ACHN (cell line): ENCODE results near the gene GLDN.

Experiments
- DNase-seq: peaks from one replicate; pipeline ENCODE4 v3.0.0-alpha.2; 2015
- in situ Hi-C: cut with HindIII; loops from 2 replicates; pipeline ENCODE4 v1.10.0; 2017; ENCODE audit warnings: low sequenced_read_pairs, low pct_ligation_motif_present, low pct_unique_long_range_greater_than_20kb

The GLDN gene

GRCh38 chr15:51341366-51342226, at the start of gene GLDN:
GLDN (plus strand) TSS chr15:51341655; CDS start chr15:51341685, 30 bp downstream.
- no peak for DNase-seq
- in situ Hi-C loops = no loop called here

- DNase-seq = no peak
- in situ Hi-C loops = loop anchor here (25.0 kb wide), 1 partner anchor 89 kb away; no protein-coding TSS in a partner anchor
Observed at GRCh38 chr15:51298620-51299019, 42.8 kb upstream of the GLDN start.

- DNase-seq = no peak
- in situ Hi-C loops = loop anchor here (25.0 kb wide), 1 partner anchor 88 kb away; no protein-coding TSS in a partner anchor
Observed at GRCh38 chr15:51299187-51300015, 42.1 kb upstream of the GLDN start.

- no peak for DNase-seq
- in situ Hi-C loops = no loop called here
Observed at GRCh38 chr15:51302480-51302879, 39.0 kb upstream of the GLDN start.

GRCh38 chr15:51303462-51303980, 37.9 kb upstream of the GLDN start:
- in situ Hi-C loops = no loop called here
- DNase-seq = no peak

GRCh38 chr15:51307325-51307724, 34.1 kb upstream of the GLDN start:
- DNase-seq = no peak
- in situ Hi-C loops = no loop called here

GRCh38 chr15:51307811-51308210, 33.6 kb upstream of the GLDN start:
- in situ Hi-C loops = no loop called here
- DNase-seq = no peak

GRCh38 chr15:51310064-51310463, 31.4 kb upstream of the GLDN start:
- DNase-seq = no peak
- in situ Hi-C loops = no loop called here

- in situ Hi-C loops = no loop called here
- DNase-seq = no peak
Observed at GRCh38 chr15:51311510-51311909, 29.9 kb upstream of the GLDN start.

GRCh38 chr15:51312166-51313073, 29.0 kb upstream of the GLDN start:
- no peak for DNase-seq
- in situ Hi-C loops = no loop called here

GRCh38 chr15:51313074-51313393, 28.4 kb upstream of the GLDN start:
- in situ Hi-C loops = no loop called here
- no peak for DNase-seq

- no peak for DNase-seq
- in situ Hi-C loops = no loop called here
Observed at GRCh38 chr15:51313644-51314280, 27.7 kb upstream of the GLDN start.

- in situ Hi-C loops = no loop called here
- no peak for DNase-seq
Observed at GRCh38 chr15:51314391-51315337, 26.8 kb upstream of the GLDN start.

- in situ Hi-C loops = no loop called here
- DNase-seq = no peak
Observed at GRCh38 chr15:51315726-51316125, 25.7 kb upstream of the GLDN start.

- in situ Hi-C loops = no loop called here
- DNase-seq = no peak
Observed at GRCh38 chr15:51316636-51317035, 24.8 kb upstream of the GLDN start.

GRCh38 chr15:51318382-51319150, 22.9 kb upstream of the GLDN start:
- no peak for DNase-seq
- in situ Hi-C loops = no loop called here
